ENCODE measurements around the gene SENP6.

SENP6 gene

GRCh38 chr6:75601304-75602245, at the start of gene SENP6 (continued):
- TF ChIP-seq ZSCAN18 (tag by site-specific recombination; IDR thresholded peaks at IDR 0.05), result no peak
- peak; percentile 88 for TF ChIP-seq ZNF76 (tag by site-specific recombination; IDR thresholded peaks at IDR 0.05; ENCODE audit: borderline replicate concordance, low read depth)
- no peak for TF ChIP-seq ZNF112 (tag by site-specific recombination; IDR thresholded peaks at IDR 0.05)
- TF ChIP-seq TSHZ1 (tag by site-specific recombination; IDR thresholded peaks at IDR 0.05; ENCODE audit: borderline replicate concordance), result no peak
- TF ChIP-seq ZNF501 (tag by site-specific recombination; IDR thresholded peaks at IDR 0.05), result peak; percentile 76
- TF ChIP-seq ZFP41 (tag by site-specific recombination; IDR thresholded peaks at IDR 0.05; ENCODE audit: borderline replicate concordance), result no peak
- TF ChIP-seq ZNF580 (tag by site-specific recombination; IDR thresholded peaks at IDR 0.05), result no peak
- TF ChIP-seq ZNF610 (tag by site-specific recombination; IDR thresholded peaks at IDR 0.05; ENCODE audit: borderline replicate concordance), result peak; percentile 45; the same call in 1 of the 2 replicates
- peak; percentile 66; the same call in 1 of the 2 replicates for TF ChIP-seq HOXD13 (CRISPR knock-in tag; IDR thresholded peaks at IDR 0.05; ENCODE audit: borderline replicate concordance)
- TF ChIP-seq ZNF274 (IDR thresholded peaks at IDR 0.05; ENCODE audit: low read length), result no peak
- TF ChIP-seq ZNF274 (tag by site-specific recombination; IDR thresholded peaks at IDR 0.05; ENCODE audit: borderline replicate concordance), result no peak
- no peak for TF ChIP-seq ZBTB11 (tag by site-specific recombination; conservative IDR thresholded peaks at IDR 0.05; ENCODE audit: low read depth)
- TF ChIP-seq PATZ1 (tag by site-specific recombination; IDR thresholded peaks at IDR 0.05), result peak; percentile 74
- no peak for TF ChIP-seq ZNF221 (tag by site-specific recombination; IDR thresholded peaks at IDR 0.05; ENCODE audit: borderline replicate concordance)
- no peak for TF ChIP-seq ZNF239 (tag by site-specific recombination; IDR thresholded peaks at IDR 0.05)
- TF ChIP-seq ZNF518A (tag by site-specific recombination; conservative IDR thresholded peaks at IDR 0.05; ENCODE audit: low read depth), result no peak
- TF ChIP-seq ZNF394 (tag by site-specific recombination; IDR thresholded peaks at IDR 0.05; ENCODE audit: borderline replicate concordance), result peak; percentile 38; the same call in 1 of the 2 replicates
- no peak for TF ChIP-seq ZNF514 (tag by site-specific recombination; IDR thresholded peaks at IDR 0.05)
- 0 out of 2 replicates have a peak, but pooled peaks have one; percentile 8 for TF ChIP-seq ZNF391 (tag by site-specific recombination; IDR thresholded peaks at IDR 0.05; ENCODE audit: borderline replicate concordance, low read depth)
- TF ChIP-seq ZNF211 (tag by site-specific recombination; IDR thresholded peaks at IDR 0.05; ENCODE audit: low read depth), result no peak

Data from HEK293 (cell line).